ENCODE measurements around the gene ATP2A3. TPM values are rescaled to one million over a fixed set of nuclear protein-coding genes. Genes with fewer than 3 reads are reported as not detected.
A peak's percentile ranks its signal among the peaks of the same experiment; 100 is the strongest.

The ATP2A3 gene
- total and polyA plus RNA-seq, 2 donors (not counting 1 experiment from before 2014, with no cell fraction given): 697 to 817 TPM

DNA sequence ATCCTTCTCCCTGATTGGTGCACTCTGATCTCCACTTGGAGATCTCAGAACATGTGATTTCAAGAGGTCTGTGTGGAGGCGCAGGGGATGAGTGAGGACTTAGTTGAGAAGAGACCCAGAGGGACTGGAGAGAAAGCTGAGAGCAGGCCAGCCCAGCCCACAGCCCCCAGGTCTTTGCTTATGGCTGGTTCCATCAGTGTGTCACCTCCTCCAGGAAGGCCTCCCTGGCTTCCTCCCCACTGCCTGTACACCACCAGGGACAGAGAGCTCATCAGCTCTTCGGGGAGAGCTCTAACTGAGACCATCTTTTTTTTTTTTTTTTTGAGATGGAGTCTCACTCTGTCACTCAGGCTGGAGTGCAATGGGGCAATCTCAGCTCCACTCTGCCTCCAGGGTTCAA, 51.4 kb downstream of the ATP2A3 start:
- ATAC-seq (ENCODE audit: low read depth) (no peak), DNase-seq (no peak)
- CTCF ChIA-PET: interaction anchor here (0.6 to 7.5 kb wide), 20 partner anchors 8 to 175 kb away, joined by 3 to 157 read pairs (median 14); partner anchors contain the start of genes ATP2A3, CAMKK1 and NCBP3
- Histone ChIP-seq H3K9ac (ENCODE audit: low read length) (no peak overlapping the region), H3K4me1 (ENCODE audit: control insufficient read depth in 2 of 2, insufficient read depth in 2 of 2, low read length in 2 of 2) (peaks cover 72 to 91% of the 10 kb centered on the region in 2 donors), H3K9me3 (ENCODE audit: control extremely low read depth in 1 of 3, control insufficient read depth in 2 of 3, insufficient read depth in 1 of 3, low read length in 2 of 3) (peaks cover 0 to 16% (median 0%) of the 10 kb centered on the region in 3 donors), H2AFZ (ENCODE audit: insufficient read depth, low read depth, low read length, poor library complexity, severe bottlenecking) (no peak overlapping the region), H3K36me3 (replicated peaks in 1 of 2; ENCODE audit: control extremely low read depth in 1 of 2, control insufficient read depth in 1 of 2, extremely low read depth in 1 of 2, insufficient read depth in 2 of 2, low read length in 1 of 2) (no peaks in the 10 kb centered on the region), H3K4me3 (ENCODE audit: control extremely low read depth in 1 of 5, extremely low read depth in 1 of 5, insufficient read depth in 1 of 5, low read depth in 2 of 5, low read length in 4 of 5) (no peak overlapping the region), H3K27me3 (replicated peaks in 1 of 4; ENCODE audit: control extremely low read depth in 1 of 4, control insufficient read depth in 3 of 4, insufficient read depth in 4 of 4, low read length in 3 of 4) (no peaks in the 10 kb centered on the region), H4K20me1 (ENCODE audit: control insufficient read depth, insufficient read depth, low read length, poor library complexity, severe bottlenecking) (no peaks in the 10 kb centered on the region), H3K79me2 (ENCODE audit: control insufficient read depth, insufficient read depth, low read length) (peaks cover 81% of the 10 kb centered on the region), H3K27ac (ENCODE audit: low read length in 2 of 2) (peak overlapping the region in 1 of 2 donors; percentile 100), H3K4me2 (replicated peaks; ENCODE audit: low read depth, low read length, poor library complexity, severe bottlenecking) (peak overlapping the region; percentile 16)
- Mint-ChIP-seq H3K4me3 (peak overlapping the region; percentile 51), H3K4me1 (peaks cover 80% of the 10 kb centered on the region), H3K27ac (peak overlapping the region; percentile 83), H3K9me3 (ENCODE audit: insufficient read depth) (no peaks in the 10 kb centered on the region), H3K27me3 (no peaks in the 10 kb centered on the region)
- TF ChIP-seq, protein P1, sequence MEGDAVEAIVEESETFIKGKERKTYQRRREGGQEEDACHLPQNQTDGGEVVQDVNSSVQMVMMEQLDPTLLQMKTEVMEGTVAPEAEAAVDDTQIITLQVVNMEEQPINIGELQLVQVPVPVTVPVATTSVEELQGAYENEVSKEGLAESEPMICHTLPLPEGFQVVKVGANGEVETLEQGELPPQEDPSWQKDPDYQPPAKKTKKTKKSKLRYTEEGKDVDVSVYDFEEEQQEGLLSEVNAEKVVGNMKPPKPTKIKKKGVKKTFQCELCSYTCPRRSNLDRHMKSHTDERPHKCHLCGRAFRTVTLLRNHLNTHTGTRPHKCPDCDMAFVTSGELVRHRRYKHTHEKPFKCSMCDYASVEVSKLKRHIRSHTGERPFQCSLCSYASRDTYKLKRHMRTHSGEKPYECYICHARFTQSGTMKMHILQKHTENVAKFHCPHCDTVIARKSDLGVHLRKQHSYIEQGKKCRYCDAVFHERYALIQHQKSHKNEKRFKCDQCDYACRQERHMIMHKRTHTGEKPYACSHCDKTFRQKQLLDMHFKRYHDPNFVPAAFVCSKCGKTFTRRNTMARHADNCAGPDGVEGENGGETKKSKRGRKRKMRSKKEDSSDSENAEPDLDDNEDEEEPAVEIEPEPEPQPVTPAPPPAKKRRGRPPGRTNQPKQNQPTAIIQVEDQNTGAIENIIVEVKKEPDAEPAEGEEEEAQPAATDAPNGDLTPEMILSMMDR (IDR thresholded peaks at IDR 0.05): no peak
- no peak for TF ChIP-seq EZH2 (IDR thresholded peaks at IDR 0.05; ENCODE audit: borderline replicate concordance, insufficient read depth, low read depth, low read length, poor library complexity, severe bottlenecking)
- WGBS (ENCODE audit: insufficient coverage): 100% methylated on average over 2 of the region's 2 CpGs
- intact Hi-C loops (cut with micrococcal nuclease): loop anchor here (5.0 to 10.0 kb wide), 2 partner anchors 221 to 358 kb away; partner anchors contain the start of gene TRPV3
- POLR2A ChIA-PET: interaction anchor here (1.0 to 4.5 kb wide), 6 partner anchors 20 to 91 kb away, joined by 3 to 34 read pairs (median 6); partner anchors contain the start of genes ATP2A3 and CAMKK1
